ENCODE data around the gene MICAL3.

DNA sequence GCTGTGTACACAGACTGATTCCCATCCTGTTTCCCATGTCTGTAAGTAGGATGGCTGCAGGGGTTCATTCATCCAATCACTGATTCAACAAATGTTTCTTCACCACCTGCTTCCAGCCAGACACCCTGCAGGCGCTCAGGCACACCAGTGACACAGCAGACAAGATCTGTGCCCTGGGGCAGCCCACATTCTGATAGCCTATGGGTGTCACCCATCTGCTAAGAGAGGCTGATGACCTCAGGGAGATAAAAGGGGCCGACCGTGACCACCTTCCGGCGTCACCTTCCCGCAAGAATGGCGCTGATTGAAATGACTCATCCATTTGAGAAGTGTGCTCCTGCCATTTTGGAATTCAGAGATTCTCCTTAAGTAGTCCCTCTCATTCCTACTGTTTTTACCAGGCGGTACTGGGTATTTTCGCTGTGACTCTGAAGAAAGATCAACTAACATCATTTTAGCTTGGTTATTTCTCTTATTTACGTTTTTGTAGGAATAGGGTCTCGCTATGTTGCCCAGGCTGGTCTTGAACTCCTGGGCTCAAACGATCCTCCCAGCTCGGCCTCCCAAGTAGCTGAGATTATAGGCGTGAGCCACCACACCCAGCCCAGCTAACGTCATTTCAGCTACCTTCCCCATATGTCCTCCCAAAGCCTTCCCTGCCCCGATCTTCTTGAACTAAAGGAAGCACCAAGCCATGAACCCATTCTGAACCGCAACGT lies 176.8 kb downstream of the MICAL3 start:
- TF ChIP-seq FOSL2 (IDR thresholded peaks at IDR 0.05) (no peak), FOSL2 (CRISPR knock-in tag; IDR thresholded peaks at IDR 0.05) (no peak), BHLHE40 (IDR thresholded peaks at IDR 0.05; ENCODE audit: low read depth, low read length) (no peak), ESRRA (IDR thresholded peaks at IDR 0.05; ENCODE audit: borderline replicate concordance, low read length) (no peak), MAFK (IDR thresholded peaks at IDR 0.05; ENCODE audit: partially characterized antibody) (no peak), RARB (CRISPR knock-in tag; IDR thresholded peaks at IDR 0.05) (no peak), HES2 (IDR thresholded peaks at IDR 0.05) (no peak)
- TF ChIP-seq, protein P1, sequence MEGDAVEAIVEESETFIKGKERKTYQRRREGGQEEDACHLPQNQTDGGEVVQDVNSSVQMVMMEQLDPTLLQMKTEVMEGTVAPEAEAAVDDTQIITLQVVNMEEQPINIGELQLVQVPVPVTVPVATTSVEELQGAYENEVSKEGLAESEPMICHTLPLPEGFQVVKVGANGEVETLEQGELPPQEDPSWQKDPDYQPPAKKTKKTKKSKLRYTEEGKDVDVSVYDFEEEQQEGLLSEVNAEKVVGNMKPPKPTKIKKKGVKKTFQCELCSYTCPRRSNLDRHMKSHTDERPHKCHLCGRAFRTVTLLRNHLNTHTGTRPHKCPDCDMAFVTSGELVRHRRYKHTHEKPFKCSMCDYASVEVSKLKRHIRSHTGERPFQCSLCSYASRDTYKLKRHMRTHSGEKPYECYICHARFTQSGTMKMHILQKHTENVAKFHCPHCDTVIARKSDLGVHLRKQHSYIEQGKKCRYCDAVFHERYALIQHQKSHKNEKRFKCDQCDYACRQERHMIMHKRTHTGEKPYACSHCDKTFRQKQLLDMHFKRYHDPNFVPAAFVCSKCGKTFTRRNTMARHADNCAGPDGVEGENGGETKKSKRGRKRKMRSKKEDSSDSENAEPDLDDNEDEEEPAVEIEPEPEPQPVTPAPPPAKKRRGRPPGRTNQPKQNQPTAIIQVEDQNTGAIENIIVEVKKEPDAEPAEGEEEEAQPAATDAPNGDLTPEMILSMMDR (IDR thresholded peaks at IDR 0.05), result no peak
